GM19240 (cell line): ENCODE data around the gene CADM2.
"Not testable (repeated sequence)": the region's sequence is repeated elsewhere in the genome, so short reads cannot be mapped to it uniquely, and the experiment has no call there.

Source experiments
- DNase-seq: peaks from one replicate; pipeline ENCODE4 v3.0.0; 2011; ENCODE audit warnings: low spot score; ENCODE audit not compliant: insufficient read length

CADM2 gene

DNA sequence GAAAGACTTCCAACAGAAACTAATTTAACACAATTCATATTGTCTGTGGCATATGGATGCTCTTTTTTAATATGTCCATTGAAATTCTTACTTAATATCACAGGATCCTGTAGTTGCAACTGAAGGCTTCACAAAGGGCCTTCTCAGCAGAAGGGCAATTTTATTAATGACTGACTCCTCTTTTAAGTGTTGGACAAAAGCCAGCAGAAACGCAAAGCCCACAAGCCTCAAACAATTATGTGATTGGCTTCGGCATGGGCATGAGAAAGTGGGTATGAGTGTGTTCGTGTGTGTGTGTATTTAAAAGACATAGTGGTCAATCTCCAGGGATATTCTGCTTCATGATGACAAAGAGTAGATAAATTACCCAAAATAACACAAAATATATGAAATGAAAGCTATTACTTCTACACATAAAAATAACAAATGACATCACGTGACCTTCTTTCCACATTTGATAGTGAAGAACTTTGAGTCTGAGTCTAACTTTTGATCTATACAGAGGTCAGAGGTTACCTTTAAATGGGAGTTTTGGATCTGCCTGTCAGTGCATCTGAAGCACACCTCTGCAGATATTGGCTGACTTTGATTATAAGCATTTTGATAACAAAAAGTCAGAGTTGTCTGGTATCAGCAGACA, 496.9 kb downstream of the CADM2 start:
- no peak for DNase-seq

GRCh38 chr3:85474241-85474640, 515.5 kb downstream of the CADM2 start:
- DNase-seq, result no peak

DNA sequence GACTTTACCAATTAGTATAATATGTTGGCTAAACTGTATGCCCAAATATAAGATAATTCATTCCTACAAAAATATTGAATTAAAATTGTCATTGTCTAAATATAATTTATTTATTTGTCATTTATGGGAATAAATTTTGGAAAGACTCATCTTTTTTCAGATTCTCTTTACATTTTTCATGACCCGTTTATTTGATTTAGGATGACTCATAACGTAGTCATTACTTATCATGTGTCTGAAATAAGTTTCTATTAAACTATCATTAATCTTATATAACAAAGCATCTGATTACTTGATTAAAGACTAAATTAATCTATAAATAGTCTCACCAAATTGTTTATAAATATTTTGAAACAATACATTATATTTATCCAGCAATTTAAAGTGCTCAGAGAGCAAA, 516.6 kb downstream of the CADM2 start:
- no peak for DNase-seq

- no peak for DNase-seq
Observed at GRCh38 chr3:85476891-85477495, 518.2 kb downstream of the CADM2 start.

DNA sequence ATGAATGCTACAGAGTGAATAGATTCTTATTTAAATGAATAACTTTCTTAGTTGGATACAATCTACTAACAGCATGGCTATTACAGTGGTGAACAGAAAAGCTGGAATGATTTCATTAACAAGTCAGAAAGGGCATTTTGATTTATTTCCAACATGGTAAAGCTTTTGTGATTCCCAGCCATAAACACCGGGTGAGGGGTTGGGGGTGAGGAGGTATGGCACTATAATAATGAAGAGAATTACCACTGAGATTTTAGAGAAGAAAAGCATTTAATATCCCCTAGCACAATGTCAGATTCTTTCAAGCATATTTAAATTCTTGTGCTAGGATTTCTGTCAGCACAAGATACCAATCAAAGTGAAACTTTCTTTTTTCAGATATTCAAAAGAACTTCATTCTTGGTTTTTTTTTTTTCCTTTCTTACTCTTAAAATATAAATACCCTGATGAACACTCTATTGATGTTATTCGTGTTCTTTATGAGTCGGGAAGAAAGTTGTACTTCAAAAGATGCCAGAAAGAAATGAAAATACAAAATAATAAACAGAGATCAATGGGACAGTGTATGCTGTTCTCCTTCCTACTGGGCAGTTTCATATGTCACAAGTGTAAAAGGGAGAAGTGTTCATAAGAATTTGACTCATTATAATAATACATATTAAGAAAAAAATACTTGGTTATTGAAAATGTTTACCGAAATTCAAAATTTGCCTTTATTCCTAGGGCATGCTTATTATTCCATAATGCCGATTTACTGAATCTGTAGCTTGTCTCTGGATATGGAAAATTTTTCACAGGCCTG, 522.8 kb downstream of the CADM2 start:
- DNase-seq, result no peak

- DNase-seq, result no peak
Observed at GRCh38 chr3:85482213-85482490, 523.4 kb downstream of the CADM2 start.

DNA sequence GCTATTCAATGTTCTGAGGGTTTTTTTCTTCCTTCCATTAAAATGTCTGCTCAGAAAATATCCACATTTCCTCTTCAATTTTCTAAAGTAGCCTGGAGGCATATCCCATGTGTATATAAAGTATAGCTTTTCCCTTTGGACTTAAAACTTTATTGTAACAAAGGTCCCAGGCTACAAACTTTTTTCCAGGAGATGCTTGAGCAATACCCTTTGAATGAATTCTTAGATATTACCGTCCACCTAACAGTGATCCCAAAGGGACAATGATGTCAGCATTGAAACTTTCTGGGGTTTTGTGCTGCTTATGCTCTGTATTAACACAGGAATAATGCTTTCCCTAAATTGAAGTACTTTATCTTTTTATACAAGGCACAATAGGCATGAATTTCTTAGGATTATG, 525.2 kb downstream of the CADM2 start:
- no peak for DNase-seq

DNA sequence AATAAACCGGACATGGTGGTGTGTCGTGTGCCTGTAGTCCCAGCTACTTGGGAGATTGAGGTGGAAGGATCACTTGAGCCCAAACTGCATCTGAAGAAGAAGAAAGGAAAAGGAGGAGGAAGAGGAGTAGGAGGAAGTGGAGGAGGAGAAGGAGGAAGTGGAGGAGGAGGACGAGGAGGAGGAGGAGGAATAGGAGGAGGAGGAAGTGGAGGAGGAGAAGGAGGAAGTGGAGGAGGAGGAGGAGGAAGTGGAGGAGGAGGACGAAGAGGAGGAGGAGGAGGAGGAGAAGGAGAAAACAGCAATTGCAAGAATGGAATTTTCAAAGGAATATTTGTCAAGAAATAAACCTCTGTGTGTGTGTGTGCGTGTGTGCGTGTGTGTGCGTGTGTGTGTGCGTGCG, 528.6 kb downstream of the CADM2 start:
- no peak for DNase-seq

- no peak for DNase-seq
Observed at GRCh38 chr3:85495602-85496001, 536.8 kb downstream of the CADM2 start.

GRCh38 chr3:85498177-85498576, 539.4 kb downstream of the CADM2 start:
- DNase-seq, result no peak

- DNase-seq, result no peak
Observed at GRCh38 chr3:85502148-85502875, 543.5 kb downstream of the CADM2 start.

GRCh38 chr3:85504129-85504784, 545.5 kb downstream of the CADM2 start:
- not testable (repeated sequence) for DNase-seq

GRCh38 chr3:85504785-85505511, 546.2 kb downstream of the CADM2 start:
- DNase-seq, result not testable (repeated sequence)

- DNase-seq, result not testable (repeated sequence)
Observed at GRCh38 chr3:85507052-85507451, 548.3 kb downstream of the CADM2 start.

DNA sequence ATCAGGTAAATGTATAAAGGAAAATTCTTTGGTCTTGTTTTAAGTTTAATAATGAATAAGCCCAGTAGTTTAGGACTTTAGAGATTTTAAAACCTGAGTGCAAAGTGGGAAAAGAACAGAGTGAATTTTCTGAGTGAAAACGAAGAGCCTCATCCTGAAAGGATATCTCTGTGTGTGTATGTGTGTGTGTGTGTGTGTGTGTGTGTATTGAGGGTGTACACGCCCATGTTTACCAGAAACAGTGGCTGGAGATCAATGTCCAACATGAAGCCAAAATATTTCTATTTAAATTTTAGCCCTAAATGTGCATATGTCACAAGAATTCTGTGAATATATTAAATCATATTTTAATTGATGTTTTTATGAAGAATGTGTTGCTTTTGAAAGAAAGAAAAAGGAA, 549.9 kb downstream of the CADM2 start:
- no peak for DNase-seq

DNA sequence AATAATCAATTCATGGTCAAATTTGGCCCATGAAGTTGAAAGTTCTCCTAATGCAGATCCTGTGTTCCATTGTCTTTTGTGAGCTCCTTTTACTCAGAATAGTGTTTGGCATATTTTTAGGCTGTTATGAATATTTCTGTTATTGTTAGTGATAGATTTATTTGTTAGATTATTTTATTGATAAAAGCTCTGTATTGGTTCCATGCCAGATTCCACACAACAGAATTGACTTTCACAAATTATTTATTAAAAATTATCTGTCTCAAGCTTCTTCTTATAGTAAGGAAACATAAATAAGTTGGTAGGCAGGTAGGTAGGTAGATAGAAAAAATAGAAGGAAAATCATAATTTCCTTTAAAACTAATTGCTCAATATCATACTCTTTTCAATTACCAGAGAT, 557.4 kb downstream of the CADM2 start:
- no peak for DNase-seq

DNA sequence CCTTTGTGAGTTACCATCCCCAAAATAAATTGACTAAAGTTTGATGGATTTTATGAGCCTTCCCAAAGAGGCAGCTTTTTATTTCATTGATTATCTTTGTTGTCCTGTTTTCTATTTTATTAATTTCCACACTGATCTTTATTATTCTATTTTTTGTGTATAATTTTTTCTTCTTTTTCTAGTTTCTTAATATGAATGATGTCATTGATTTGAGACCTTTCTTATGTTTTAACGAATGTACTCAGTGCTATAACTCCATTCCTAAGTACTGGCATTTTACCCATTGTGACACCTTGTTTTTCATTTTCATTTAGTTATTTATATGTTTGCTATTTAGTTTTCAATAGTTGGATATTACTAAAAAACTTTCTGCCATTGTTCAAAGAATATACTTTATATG, 565.3 kb downstream of the CADM2 start:
- no peak for DNase-seq

- no peak for DNase-seq
Observed at GRCh38 chr3:85525264-85525663, 566.5 kb downstream of the CADM2 start.

DNA sequence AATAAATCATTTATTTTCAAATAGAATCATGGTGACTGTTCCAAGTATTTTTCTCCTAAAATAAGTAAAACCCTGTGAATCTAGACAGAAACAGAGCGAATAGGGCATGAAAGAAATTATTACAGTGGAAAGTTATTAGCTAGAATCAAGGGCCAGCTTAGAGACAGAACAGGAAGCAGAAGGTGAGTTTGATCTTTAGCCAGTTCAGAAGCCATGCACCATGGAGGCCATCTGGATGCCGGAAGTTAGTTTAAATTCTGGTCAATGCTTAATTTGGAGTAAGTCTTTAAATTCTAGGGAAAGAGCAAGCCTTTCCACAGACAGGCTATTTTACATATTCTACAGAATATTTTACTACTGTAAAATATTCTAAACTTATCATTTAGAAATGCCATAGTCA, 574.8 kb downstream of the CADM2 start:
- no peak for DNase-seq

DNA sequence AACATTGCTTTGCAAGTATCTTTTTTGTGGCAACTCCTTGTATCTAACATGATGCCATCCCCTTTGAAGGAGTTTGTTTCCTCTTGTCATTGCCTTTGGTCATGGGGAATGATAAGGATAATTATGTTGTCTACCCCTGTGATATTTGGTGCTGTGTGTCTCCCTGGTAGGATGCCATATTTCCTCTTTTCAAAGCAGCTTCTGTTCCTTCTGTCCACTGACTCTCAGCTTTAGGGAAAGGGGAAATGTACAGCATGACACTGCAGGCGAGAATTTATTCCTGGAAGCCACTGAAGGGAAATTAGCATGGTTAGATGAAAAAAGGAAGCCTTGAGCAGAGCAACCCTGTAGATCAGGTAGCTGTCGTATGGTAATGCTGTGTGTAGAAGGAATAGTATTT, 576.7 kb downstream of the CADM2 start:
- DNase-seq, result no peak

DNA sequence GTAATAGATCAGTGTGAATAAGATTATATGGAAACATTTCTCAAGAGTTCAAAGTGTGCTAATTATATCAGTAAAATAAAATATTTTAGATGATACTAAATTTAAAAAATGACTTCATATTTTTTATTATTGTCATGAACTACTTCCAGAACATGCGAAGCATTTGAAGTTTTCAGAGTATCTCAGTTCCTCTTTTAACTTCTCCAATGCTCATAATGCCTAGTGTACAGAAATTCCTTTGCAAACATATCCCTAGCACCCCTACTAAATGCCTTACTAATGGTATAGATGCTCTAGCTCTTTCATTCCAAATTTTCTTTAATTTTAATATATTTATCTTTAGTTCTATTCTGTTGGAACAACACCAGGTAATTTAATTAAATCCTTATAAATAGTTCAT, 580.4 kb downstream of the CADM2 start:
- no peak for DNase-seq
